ENCODE measurements around the gene EID3.
"Not testable (repeated sequence)": the region's sequence is repeated elsewhere in the genome, so short reads cannot be mapped to it uniquely, and the experiment has no call there.

The EID3 gene

DNA sequence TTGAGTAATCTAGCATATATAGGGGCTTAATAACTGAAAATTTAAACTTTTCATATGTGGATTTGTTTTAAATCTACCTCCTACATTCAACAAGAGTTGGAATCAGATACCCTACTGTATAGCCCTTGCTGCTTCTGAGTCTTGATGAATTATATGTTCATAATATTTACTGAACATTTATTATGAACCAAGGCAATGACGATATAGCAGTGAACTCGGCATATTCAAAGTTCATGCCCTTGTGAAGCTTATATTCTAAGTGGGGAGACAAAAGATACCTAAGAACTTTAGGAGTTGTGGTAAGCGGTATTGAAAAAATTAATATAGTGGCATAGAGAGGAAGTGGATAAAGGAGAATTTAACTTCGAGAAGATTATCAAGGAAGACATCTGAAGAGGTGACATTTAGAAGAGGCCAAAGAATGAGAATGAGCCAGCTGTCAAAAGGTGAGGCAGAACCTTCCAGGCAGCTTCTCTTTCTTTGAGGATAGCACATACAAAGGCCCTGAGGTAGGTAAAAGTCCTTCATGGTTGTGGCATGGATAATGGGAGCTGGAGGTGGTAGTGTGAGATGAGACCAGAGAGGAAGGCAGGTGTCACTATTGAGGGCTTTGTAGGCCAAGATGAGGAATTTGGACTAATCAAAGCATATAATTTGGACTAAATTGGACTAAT is 10.2 kb downstream of the EID3 start:
- no peak for DNase-seq

DNA sequence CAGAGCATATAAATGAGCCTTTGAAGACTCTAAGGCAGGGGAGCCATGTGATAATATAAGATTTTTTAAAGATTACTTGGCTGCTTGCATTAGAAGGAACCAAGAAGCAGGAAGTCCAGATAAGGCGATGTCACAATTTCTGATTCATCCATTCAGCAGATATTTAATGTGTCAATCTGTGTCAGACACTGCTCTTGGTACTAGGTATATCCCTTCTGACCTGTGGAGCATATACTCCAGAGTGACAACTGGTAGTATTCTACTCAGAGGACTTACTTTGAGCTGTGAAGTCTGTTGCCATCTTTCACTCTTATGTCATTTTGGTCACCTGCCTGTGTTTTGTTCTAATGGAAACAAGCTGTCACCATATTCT is 10.7 kb downstream of the EID3 start:
- no peak for DNase-seq

DNA sequence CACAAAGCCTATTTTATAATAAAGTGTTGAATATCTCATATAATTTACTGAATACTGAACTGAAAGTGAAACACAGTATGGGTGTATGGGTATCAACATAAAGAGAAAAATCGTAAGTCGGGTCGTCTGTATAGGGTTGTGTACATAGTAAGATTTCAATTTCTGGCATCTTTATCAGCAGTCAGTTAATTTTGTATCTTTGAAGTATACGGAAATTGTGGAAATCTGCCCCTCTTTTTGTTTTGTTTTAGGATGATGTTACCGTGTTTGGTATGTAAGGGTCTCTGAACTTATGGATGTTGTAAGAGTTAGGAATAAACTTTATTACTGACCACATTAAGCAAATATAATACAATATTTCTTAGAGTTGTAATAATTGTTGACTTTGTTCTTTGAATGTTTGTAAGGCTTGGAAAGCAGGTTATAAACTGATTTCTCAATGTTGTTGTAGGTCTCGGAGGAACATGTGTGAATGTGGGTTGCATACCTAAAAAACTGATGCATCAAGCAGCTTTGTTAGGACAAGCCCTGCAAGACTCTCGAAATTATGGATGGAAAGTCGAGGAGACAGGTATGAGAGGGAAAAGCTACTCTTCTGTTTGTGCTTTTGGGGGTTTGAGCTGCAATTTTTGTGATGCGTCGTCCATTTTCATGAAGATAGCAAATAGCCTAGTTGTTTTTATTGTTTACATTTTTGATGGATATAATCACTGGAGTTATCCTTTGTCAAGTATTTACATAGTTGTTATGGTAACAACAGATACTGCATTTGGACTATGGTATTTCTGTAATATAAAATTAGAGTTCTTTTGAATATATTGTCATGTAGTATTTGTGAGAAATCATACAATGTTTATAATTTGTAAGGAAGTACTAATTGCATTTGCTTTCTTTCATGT is 12.0 kb downstream of the EID3 start:
- no peak for DNase-seq

DNA sequence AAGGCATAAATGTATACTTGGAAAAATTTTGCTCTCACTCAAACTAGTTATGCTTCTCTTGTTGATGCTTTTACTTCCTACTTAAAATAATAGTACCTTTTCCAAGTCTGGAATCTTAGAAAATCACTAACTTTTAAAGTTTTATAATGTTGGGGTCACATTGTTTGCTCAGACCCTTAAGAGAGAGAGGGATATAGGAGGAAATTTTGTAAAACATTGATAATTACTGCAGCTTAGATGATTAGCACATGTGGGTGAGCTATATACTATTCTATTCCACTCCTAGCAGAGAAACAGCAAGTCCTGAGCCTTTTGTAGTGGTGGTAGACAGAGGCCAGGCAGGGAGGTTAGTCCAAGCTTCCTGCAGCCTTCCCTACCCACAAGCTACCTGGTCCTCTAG is 13.4 kb downstream of the EID3 start:
- DNase-seq = no peak

DNA sequence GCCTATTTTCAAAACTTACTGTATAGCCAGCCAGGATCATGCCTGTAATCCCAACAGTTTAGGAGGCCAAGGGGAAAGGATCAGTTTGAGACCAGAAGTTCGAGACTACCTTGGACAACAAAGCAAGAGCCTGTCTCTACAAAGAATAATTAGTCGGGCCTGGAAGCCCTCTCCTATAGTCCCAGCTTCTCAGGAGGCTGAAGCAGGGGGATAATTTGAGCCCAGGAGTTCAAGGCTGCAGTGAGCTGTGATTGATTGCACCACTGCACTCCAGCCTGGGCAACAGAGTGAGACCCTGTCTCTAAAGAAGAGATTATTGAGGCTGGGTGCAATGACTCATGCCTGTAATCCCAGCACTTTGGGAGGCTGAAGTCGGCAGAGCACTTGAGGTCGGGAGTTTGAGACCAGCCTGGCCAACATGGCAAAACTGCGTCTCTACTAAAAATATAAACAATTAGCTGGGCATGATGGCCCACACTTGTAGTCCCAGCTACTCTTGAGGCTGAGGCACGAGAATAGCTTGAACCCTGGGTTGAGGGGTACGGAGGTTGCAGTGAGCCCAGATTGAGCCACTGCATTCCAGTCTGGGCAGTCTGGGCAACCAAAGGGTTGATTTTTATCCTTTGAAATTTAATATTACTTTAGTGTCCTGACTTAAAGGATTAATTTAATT is 14.1 kb downstream of the EID3 start:
- DNase-seq = no peak

GRCh38 chr12:104319028-104319427 is 15.5 kb downstream of the EID3 start:
- no peak for DNase-seq

- DNase-seq = no peak
Observed at GRCh38 chr12:104319918-104320626, 16.5 kb downstream of the EID3 start.

GRCh38 chr12:104320627-104321024 is 17.1 kb downstream of the EID3 start:
- DNase-seq = no peak

- DNase-seq = no peak
Observed at GRCh38 chr12:104321949-104322348, 18.4 kb downstream of the EID3 start.

DNA sequence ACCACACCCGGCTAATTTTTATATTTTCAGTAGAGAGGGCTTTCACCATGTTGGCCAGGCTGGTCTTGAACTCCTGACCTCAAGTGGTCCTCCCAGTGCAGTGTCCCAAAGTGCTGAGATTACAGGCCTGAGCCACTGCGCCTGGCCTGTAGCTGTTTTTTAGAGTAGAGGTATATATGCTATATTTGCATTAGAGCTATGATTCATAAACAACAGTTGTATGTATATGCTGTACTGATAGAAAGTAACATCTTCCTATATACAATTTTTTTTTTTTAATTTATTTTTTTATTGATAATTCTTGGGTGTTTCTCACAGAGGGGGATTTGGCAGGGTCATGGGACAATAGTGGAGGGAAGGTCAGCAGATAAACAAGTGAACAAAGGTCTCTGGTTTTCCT is 19.0 kb downstream of the EID3 start:
- not testable (repeated sequence) for DNase-seq

DNA sequence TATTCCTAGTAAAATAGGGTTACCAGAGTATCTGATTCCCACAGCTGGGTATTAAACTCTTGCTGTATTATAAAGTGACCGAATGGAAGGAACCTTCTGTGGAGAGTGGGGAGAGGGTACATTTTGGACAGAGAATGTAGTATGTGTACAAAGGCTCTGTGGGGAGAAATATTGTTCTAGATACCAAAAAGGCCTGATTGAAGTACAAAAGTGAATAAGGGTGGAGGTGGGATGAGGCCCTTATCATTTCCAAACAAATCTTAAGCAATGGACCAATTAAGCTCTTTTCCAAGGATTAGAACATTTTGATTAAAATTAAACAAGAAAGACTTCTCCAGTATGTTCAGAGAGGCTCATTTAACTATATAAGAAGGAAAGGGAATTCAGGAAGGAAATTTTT is 20.4 kb downstream of the EID3 start:
- no peak for DNase-seq

- not testable (repeated sequence) for DNase-seq
Observed at GRCh38 chr12:104328278-104328677, 24.7 kb downstream of the EID3 start.

DNA sequence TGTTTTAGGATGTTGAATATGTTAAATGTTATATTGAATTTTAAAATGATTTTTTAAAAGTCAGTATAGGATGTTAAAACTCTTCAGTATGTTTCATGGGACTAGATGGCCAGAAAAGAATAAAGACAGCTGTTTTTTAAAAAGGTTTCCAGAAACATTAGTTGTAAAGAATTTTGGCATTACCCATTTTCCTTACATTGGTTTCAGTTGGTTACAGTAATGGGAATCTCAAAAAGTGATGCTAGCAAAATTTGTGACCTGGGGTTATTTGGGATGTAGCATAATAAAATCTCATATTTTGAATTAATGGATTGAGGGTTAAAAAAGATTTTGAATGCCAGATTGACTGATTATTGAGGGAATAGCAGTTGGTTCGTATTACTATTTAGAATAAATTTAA is 25.3 kb downstream of the EID3 start:
- DNase-seq = no peak

- no peak for DNase-seq
Observed at GRCh38 chr12:104329707-104330532, 26.4 kb downstream of the EID3 start.

DNA sequence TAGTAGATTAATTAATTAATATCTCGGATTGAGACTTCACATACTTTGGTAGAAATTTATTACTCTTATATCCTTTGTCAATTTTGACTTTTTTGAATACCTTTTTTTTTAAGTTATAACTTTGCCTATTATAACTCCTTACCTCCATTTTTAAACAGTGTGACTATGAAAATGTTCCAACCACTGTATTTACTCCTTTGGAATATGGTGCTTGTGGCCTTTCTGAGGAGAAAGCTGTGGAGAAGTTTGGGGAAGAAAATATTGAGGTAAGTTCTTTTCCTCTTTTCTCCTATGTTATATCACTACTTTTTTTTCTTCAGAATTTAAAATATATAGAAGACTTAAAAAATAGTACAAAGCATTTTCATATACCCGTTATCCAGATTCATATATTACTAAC is 27.8 kb downstream of the EID3 start:
- no peak for DNase-seq

DNA sequence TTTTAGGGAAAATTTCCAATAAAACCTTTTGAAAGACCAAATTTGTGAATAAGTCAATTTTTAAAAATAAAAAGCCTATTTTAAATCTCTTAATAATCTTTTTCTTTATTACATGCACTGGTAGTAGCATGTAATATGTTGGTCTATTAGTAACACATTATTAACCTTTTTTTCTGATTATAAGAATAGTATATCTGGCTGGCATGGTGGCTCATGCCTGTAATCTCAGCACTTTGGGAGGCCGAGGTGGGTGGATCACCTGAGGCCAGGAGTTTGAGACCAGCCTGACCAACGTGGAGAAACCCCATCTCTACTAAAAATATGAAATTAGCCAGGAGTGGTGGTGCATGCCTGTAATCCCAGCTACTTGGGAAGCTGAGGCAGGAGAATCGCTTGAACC is 28.7 kb downstream of the EID3 start:
- not testable (repeated sequence) for DNase-seq

DNA sequence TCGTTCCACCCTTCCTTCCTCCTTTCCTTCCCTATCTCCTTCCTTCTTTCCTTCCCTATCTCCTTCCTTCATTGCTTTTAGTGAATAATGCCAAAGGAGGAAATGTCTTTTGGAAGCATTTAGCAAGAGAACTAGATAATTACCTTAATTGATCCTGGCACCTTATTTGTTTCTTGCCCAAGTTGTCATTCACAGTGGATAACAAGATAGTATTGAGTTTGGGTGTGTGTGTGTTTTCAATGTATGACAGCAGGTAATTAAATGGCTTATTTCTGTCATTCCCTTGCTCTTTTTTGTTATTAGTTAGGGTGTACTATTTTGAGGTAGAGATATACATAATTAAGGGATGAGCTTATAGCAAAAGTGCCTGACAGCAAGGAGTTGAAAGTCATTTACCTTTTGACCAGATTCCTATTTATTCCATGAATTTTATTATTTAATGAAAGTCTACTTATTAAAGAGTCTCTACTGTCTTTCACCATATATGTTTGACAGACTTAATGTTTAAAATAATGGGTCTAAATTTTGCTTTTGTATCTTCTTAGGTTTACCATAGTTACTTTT is 30.2 kb downstream of the EID3 start:
- DNase-seq = no peak

- DNase-seq = no peak
Observed at GRCh38 chr12:104334581-104334980, 31.0 kb downstream of the EID3 start.

GRCh38 chr12:104336115-104336514 is 32.6 kb downstream of the EID3 start:
- no peak for DNase-seq

GRCh38 chr12:104337030-104337558 is 33.6 kb downstream of the EID3 start:
- no peak for DNase-seq

- no peak for DNase-seq
Observed at GRCh38 chr12:104339663-104340062, 36.1 kb downstream of the EID3 start.

DNA sequence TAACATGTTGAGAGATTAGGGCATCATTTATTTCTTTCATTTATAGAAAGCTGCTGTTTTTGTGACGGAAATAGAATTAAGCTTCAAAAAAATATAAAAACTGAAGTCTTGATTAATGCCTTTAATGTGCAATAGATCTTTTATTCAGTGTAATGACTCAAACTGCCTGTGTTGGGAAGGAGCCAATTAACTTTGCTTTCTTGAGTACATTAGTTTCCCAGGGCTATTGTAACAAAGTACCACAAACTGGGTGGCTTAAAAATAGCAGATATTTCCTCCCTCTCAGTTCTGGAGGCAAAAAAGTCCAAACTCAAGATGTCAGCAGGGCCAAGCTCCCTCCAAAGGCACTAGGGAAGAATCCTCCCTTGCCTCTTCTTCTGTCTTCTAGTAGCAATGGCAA is 36.6 kb downstream of the EID3 start:
- DNase-seq = no peak

All from T-helper 1 cell (primary cell).